NCI-H460 (cell line): ENCODE measurements around the gene ANAPC4. TPM values are rescaled to one million over a fixed set of nuclear protein-coding genes. Genes with fewer than 3 reads are reported as not detected.
"Not testable (repeated sequence)": the region's sequence is repeated elsewhere in the genome, so short reads cannot be mapped to it uniquely, and the experiment has no call there.

Experiments used
- DNase-seq: peaks from one replicate; pipeline ENCODE4 v3.0.0-alpha.2; 2016; ENCODE audit warnings: low read depth; ENCODE audit errors: extremely low read depth
- total RNA-seq: library from RNA; depleted of rRNA; stranded (reverse); fragments of >200 nt; shearing (Covaris generic); gene quantifications from 2 replicates; pipeline ENCODE4 v1.2.3, GENCODE V29; 2014

Gene ANAPC4
- total RNA-seq, 1 experiment from 2014 or later = 17.9 TPM

- DNase-seq = not testable (repeated sequence)
Measured at GRCh38 chr4:25372549-25372948, 4.5 kb upstream of the ANAPC4 start.

GRCh38 chr4:25377572-25378436 is 741 bp downstream of the ANAPC4 start:
- no peak for DNase-seq

GRCh38 chr4:25378437-25378743 is 1.3 kb downstream of the ANAPC4 start:
- no peak for DNase-seq

GRCh38 chr4:25379591-25379990 is 2.5 kb downstream of the ANAPC4 start:
- no peak for DNase-seq

- DNase-seq = no peak
Measured at GRCh38 chr4:25383647-25384046, 6.6 kb downstream of the ANAPC4 start.

- no peak for DNase-seq
Measured at GRCh38 chr4:25386926-25387325, 9.9 kb downstream of the ANAPC4 start.

GRCh38 chr4:25397305-25397704 is 20.2 kb downstream of the ANAPC4 start:
- no peak for DNase-seq

- DNase-seq = no peak
Measured at GRCh38 chr4:25399510-25399909, 22.4 kb downstream of the ANAPC4 start.

GRCh38 chr4:25401066-25401465 is 24.0 kb downstream of the ANAPC4 start:
- no peak for DNase-seq

GRCh38 chr4:25402521-25402920 is 25.5 kb downstream of the ANAPC4 start:
- no peak for DNase-seq

- DNase-seq = no peak
Measured at GRCh38 chr4:25403699-25404098, 26.6 kb downstream of the ANAPC4 start.

GRCh38 chr4:25405453-25405852 is 28.4 kb downstream of the ANAPC4 start:
- DNase-seq = no peak

GRCh38 chr4:25406081-25406692 is 29.1 kb downstream of the ANAPC4 start:
- no peak for DNase-seq

- DNase-seq = no peak
Measured at GRCh38 chr4:25410820-25411529, 33.9 kb downstream of the ANAPC4 start.

- no peak for DNase-seq
Measured at GRCh38 chr4:25413261-25413660, 36.2 kb downstream of the ANAPC4 start.

- no peak for DNase-seq
Measured at GRCh38 chr4:25417014-25417413, 40.0 kb downstream of the ANAPC4 start.

GRCh38 chr4:25420931-25421330 is 43.9 kb downstream of the ANAPC4 start:
- no peak for DNase-seq

- DNase-seq = no peak
Measured at GRCh38 chr4:25421816-25422525, 44.9 kb downstream of the ANAPC4 start.

GRCh38 chr4:25423548-25423947 is 46.5 kb downstream of the ANAPC4 start:
- no peak for DNase-seq

GRCh38 chr4:25424539-25425228 is 47.6 kb downstream of the ANAPC4 start:
- no peak for DNase-seq

GRCh38 chr4:25425361-25425760 is 48.3 kb downstream of the ANAPC4 start:
- no peak for DNase-seq
